ENCODE measurements around the gene GLYATL1.
"Not testable (repeated sequence)": the region's sequence is repeated elsewhere in the genome, so short reads cannot be mapped to it uniquely, and the experiment has no call there.

GLYATL1 gene

DNA sequence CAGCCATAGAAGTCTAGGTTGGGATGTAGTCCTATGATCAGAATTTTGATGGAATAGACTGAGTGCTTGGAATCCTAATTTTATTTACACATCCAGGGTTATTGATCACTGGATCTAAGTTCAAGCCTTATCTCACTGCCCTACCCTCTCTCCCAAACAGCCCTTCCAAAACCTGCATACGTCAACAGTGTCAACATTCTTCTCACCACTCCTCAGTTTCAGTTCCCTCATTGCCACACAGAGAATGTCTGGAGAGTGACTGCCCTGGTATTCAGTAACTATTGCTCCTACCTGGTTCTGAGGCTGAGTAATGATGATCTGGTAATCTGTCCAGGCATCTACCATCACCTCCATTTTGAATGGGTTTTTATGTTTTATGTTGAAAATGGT, 60.0 kb downstream of the GLYATL1 start:
- DNase-seq = no peak

DNA sequence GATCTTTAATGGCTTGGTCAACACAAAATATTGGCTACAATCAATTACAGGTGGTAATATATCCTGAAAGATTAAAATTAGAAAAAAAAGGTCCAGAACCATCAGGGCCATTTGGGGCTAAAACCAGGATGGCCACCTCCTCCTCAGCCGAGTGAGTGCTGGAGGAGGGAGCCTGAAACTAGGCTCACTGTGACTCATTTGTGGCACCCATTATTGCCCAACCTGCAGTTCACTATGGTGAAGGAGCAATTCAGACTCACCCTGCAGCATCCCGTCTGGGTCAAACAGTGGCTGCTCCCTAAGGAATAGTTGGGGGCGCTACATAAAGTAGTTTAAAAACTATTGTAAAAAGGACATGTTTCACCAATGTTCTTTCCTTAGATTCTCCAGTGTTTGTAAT, 60.7 kb downstream of the GLYATL1 start:
- no peak for DNase-seq

DNA sequence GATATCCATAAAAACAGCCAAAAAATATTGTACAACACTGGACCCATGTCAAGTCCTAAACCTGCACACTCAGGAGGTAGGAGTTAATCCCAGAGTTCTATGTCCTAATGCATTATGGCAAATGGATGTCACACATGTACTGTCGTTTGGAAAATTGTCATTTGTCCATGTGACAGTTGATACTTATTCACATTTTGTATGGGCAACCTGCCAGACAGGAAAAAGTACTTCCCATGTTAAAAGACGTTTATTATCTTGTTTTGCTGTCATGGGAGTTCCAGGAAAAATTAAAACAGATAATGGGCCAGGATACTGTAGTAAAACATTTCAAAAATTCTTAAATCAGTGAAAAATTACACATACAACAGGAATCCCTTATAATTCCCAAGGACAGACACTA, 62.7 kb downstream of the GLYATL1 start:
- DNase-seq = not testable (repeated sequence)

Data from KG1 (cell line).